Fibroblast of lung (primary cell): ENCODE data around the gene NCK2. TPM values are rescaled to one million over a fixed set of nuclear protein-coding genes. Genes with fewer than 3 reads are reported as not detected.
A peak's percentile ranks its signal among the peaks of the same experiment; 100 is the strongest.

Source experiments
- DNase-seq, 2 donors: peaks; one replicate each; pipeline versions ENCODE4 v3.0.0 to v3.0.0-alpha.2; 2010; ENCODE audit warnings: low read depth in 2 of 2
- H2AFZ ChIP-seq: 2 replicates; pipeline ENCODE4 v1.5.1; 2012; ENCODE audit warnings: low read length, control low read depth, inconsistent platforms
- H3K27ac ChIP-seq: 2 replicates; pipeline ENCODE4 v1.5.1; 2011; ENCODE audit warnings: low read length, control low read depth; ENCODE audit not compliant: insufficient read depth
- H3K27me3 ChIP-seq: 2 replicates; pipeline ENCODE4 v1.5.1; 2011; ENCODE audit warnings: mild to moderate bottlenecking, low read length; ENCODE audit not compliant: control insufficient read depth, insufficient read depth
- H3K36me3 ChIP-seq: 2 replicates; pipeline ENCODE4 v1.5.1; 2011; ENCODE audit warnings: low read length; ENCODE audit not compliant: control insufficient read depth, insufficient read depth
- H3K4me1 ChIP-seq: 2 replicates; pipeline ENCODE4 v1.5.1; 2011; ENCODE audit warnings: low read length; ENCODE audit not compliant: control insufficient read depth, insufficient read depth; ENCODE audit errors: extremely low read depth
- H3K4me2 ChIP-seq: 2 replicates; pipeline ENCODE4 v1.5.1; 2011; ENCODE audit warnings: low read length, control low read depth; ENCODE audit not compliant: insufficient read depth; ENCODE audit errors: extremely low read depth
- H3K4me3 ChIP-seq, 4 experiments: fragments of 200-600 bp in 1 of 4; sonication (generic) in 1 of 4; replicated peaks in 1 of 4; 2 replicates each; pipeline ENCODE4 v1.5.1; 2011 to 2016; ENCODE audit warnings: low read length in 4 of 4, low read depth in 3 of 4, mild to moderate bottlenecking in 3 of 4, control low read depth in 2 of 4, inconsistent platforms in 1 of 4, mixed read lengths in 1 of 4; ENCODE audit not compliant: insufficient read depth in 1 of 4; ENCODE audit errors: control extremely low read depth in 1 of 4
- H3K79me2 ChIP-seq: 2 replicates; pipeline ENCODE4 v1.5.1; 2012; ENCODE audit warnings: mild to moderate bottlenecking, low read length, inconsistent platforms; ENCODE audit not compliant: control insufficient read depth, insufficient read depth
- H3K9ac ChIP-seq: 2 replicates; pipeline ENCODE4 v1.5.1; 2011; ENCODE audit warnings: mild to moderate bottlenecking, low read length, control low read depth; ENCODE audit not compliant: insufficient read depth
- H3K9me3 ChIP-seq: 2 replicates; pipeline ENCODE4 v1.5.1; 2012; ENCODE audit warnings: low read depth, low read length; ENCODE audit not compliant: control insufficient read depth, insufficient read depth
- H4K20me1 ChIP-seq: 2 replicates; pipeline ENCODE4 v1.5.1; 2011; ENCODE audit warnings: low read length; ENCODE audit not compliant: control insufficient read depth, insufficient read depth; ENCODE audit errors: extremely low read depth
- CTCF ChIP-seq, 2 donors: IDR thresholded peaks in 1 of 2; conservative IDR thresholded peaks in 1 of 2; 1 replicate in 1 of 2; 2 replicates in 1 of 2; pipeline ENCODE4 v1.5.1; 2011 to 2012; ENCODE audit warnings: low read length in 2 of 2, control low read depth in 1 of 2, inconsistent platforms in 1 of 2, low read depth in 1 of 2, mild to moderate bottlenecking in 1 of 2
- EZH2 ChIP-seq: IDR thresholded peaks from 2 replicates; pipeline ENCODE4 v1.5.1; 2012; ENCODE audit warnings: low read length, control low read depth, mild to moderate bottlenecking; ENCODE audit errors: missing control alignments
- polyA plus RNA-seq, 2 donors: library from polyadenylated mRNA; depleted of rRNA in 1 of 2; stranded (reverse) in 1 of 2; unstranded in 1 of 2; fragments of >200 nt; gene quantifications; 2 replicates each; pipeline ENCODE4 v1.2.1, GENCODE V29; 2011 to 2012; ENCODE audit warnings: missing spikeins in 1 of 2
- total RNA-seq: library from RNA; depleted of rRNA; stranded (reverse); fragments of >200 nt; gene quantifications from 2 replicates; pipeline ENCODE4 v1.2.1, GENCODE V29; 2014

The NCK2 gene
- total and polyA plus RNA-seq, 2 donors (not counting 1 experiment from before 2014, with no cell fraction given): 25.4 to 51.3 TPM

GRCh38 chr2:105723431-105723830 lies 21.3 kb upstream of the NCK2 start:
- Histone ChIP-seq H3K9ac (no peak overlapping the region), H4K20me1 (no peaks in the 10 kb centered on the region), H3K4me2 (no peak overlapping the region), H3K79me2 (no peaks in the 10 kb centered on the region), H3K4me1 (no peaks in the 10 kb centered on the region), H3K36me3 (no peaks in the 10 kb centered on the region), H3K4me3 (no peak overlapping the region), H2AFZ (no peak overlapping the region), H3K27ac (no peak overlapping the region), H3K9me3 (no peaks in the 10 kb centered on the region), H3K27me3 (no peaks in the 10 kb centered on the region)
- no peak for DNase-seq
- TF ChIP-seq EZH2: no peak
- TF ChIP-seq CTCF (conservative IDR thresholded peaks at IDR 0.05 in 1 of 2, IDR thresholded peaks at IDR 0.05 in 1 of 2; ENCODE audit: low read depth in 1 of 2, low read length in 2 of 2): no peak

- no peak overlapping the region for H3K27ac ChIP-seq
- H3K9me3 ChIP-seq: no peaks in the 10 kb centered on the region
- no peak overlapping the region for H3K4me2 ChIP-seq
- no peaks in the 10 kb centered on the region for H4K20me1 ChIP-seq
- no peaks in the 10 kb centered on the region for H3K27me3 ChIP-seq
- no peak overlapping the region for H2AFZ ChIP-seq
- peak in 1 of 2 donors; percentile 37 for DNase-seq
- H3K4me3 ChIP-seq: no peak overlapping the region
- no peaks in the 10 kb centered on the region for H3K4me1 ChIP-seq
- H3K9ac ChIP-seq: no peak overlapping the region
- no peak for TF ChIP-seq EZH2
- no peak for TF ChIP-seq CTCF (conservative IDR thresholded peaks at IDR 0.05 in 1 of 2, IDR thresholded peaks at IDR 0.05 in 1 of 2; ENCODE audit: low read depth in 1 of 2, low read length in 2 of 2)
- no peaks in the 10 kb centered on the region for H3K79me2 ChIP-seq
- H3K36me3 ChIP-seq: no peaks in the 10 kb centered on the region
These were observed 19.3 kb upstream of the NCK2 start for GRCh38 chr2:105725388-105725787.

GRCh38 chr2:105730170-105730569 lies 14.5 kb upstream of the NCK2 start:
- H3K4me3 ChIP-seq: no peak overlapping the region
- no peaks in the 10 kb centered on the region for H3K27me3 ChIP-seq
- H3K36me3 ChIP-seq: no peaks in the 10 kb centered on the region

More at GRCh38 chr2:105730170-105730569, 14.5 kb upstream of the NCK2 start:
- H3K4me2 ChIP-seq: no peak overlapping the region
- no peak overlapping the region for H2AFZ ChIP-seq
- H3K9ac ChIP-seq: no peak overlapping the region
- no peaks in the 10 kb centered on the region for H3K4me1 ChIP-seq
- no peaks in the 10 kb centered on the region for H4K20me1 ChIP-seq
- H3K79me2 ChIP-seq: no peaks in the 10 kb centered on the region
- no peak for DNase-seq
- TF ChIP-seq EZH2: no peak
- H3K9me3 ChIP-seq: no peaks in the 10 kb centered on the region
- H3K27ac ChIP-seq: no peak overlapping the region
